Measurements from ENCODE around the gene PTPRD.

DNA sequence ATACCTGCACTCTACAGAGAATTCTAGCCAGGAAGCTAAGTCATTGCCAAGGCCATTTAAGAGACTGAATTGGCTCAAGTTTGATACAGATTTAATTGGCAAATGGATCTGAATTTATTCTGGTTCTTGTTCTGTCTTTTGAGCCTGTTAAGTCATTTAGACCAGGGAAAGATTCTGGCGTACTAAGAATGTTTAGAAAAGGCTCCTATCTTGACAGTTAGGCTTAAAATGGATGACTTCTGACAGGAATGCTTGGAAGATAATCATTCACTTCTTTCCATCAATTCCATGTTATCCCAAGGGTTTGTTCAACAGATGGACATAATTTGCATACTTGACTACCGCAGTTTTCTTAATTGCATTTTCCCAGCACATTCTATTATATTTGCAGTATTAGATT lies 376.6 kb downstream of the PTPRD start:
- TF ChIP-seq, protein P1, sequence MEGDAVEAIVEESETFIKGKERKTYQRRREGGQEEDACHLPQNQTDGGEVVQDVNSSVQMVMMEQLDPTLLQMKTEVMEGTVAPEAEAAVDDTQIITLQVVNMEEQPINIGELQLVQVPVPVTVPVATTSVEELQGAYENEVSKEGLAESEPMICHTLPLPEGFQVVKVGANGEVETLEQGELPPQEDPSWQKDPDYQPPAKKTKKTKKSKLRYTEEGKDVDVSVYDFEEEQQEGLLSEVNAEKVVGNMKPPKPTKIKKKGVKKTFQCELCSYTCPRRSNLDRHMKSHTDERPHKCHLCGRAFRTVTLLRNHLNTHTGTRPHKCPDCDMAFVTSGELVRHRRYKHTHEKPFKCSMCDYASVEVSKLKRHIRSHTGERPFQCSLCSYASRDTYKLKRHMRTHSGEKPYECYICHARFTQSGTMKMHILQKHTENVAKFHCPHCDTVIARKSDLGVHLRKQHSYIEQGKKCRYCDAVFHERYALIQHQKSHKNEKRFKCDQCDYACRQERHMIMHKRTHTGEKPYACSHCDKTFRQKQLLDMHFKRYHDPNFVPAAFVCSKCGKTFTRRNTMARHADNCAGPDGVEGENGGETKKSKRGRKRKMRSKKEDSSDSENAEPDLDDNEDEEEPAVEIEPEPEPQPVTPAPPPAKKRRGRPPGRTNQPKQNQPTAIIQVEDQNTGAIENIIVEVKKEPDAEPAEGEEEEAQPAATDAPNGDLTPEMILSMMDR (IDR thresholded peaks at IDR 0.05): no peak
- TF ChIP-seq EZH2 (IDR thresholded peaks at IDR 0.05; ENCODE audit: borderline replicate concordance, insufficient read depth, low read depth, low read length, poor library complexity, severe bottlenecking): no peak

All from B cell (primary cell).